IMR-90 (cell line): ENCODE data around the gene CAMK4. TPM values are rescaled to one million over a fixed set of nuclear protein-coding genes. Genes with fewer than 3 reads are reported as not detected.

Source experiments
- ATAC-seq: fragments of 200-7000 bp; cut with Tn5 transposase; 2 replicates; pipeline ENCODE4 v1.9.1; 2020; ENCODE audit warnings: low read depth, mild to moderate bottlenecking, moderate library complexity
- BruUV-seq: library from RNA; stranded (reverse); fragments of 400-500 nt; replicated peaks from 2 replicates; lab custom pipeline; 2021; lab: Mats Ljungman, UMichigan
- CTCF ChIA-PET: fragments of 300-600 bp; formaldehyde crosslinking; extraction: SDS; loops from one replicate; lab custom pipeline; 2021; ENCODE audit warnings: antibody characterized with exemption; lab: Yijun Ruan, JAX
- POLR2A ChIA-PET: fragments of 300-600 bp; sonication (Branson Sonifier 250); formaldehyde crosslinking; loops from one replicate; lab custom pipeline; 2022; ENCODE audit warnings: antibody characterized with exemption; ENCODE audit not compliant: unreplicated experiment; lab: Charles Lee
- DNase-seq: peaks from one replicate; pipeline ENCODE4 v3.0.0; 2013
- H2AFZ ChIP-seq: replicated peaks from 2 replicates; pipeline ENCODE3; 2013; ENCODE audit warnings: low read length, mild to moderate bottlenecking; ENCODE audit not compliant: poor library complexity
- H2AK5ac ChIP-seq: 2 replicates; pipeline ENCODE4 v1.6.1; 2013; ENCODE audit warnings: low read depth, low read length, inconsistent platforms
- H2AK9ac ChIP-seq: replicated peaks from 2 replicates; pipeline ENCODE3; 2013; ENCODE audit warnings: mild to moderate bottlenecking, low read depth, low read length, moderate library complexity; ENCODE audit not compliant: poor library complexity
- H2BK120ac ChIP-seq: 2 replicates; pipeline ENCODE4 v1.6.1; 2013; ENCODE audit warnings: low read depth, low read length, inconsistent platforms
- H2BK15ac ChIP-seq: 3 replicates; pipeline ENCODE4 v1.6.1; 2013; ENCODE audit warnings: low read depth, low read length, inconsistent platforms
- H2BK20ac ChIP-seq: 2 replicates; pipeline ENCODE4 v1.6.1; 2013; ENCODE audit warnings: low read depth, mild to moderate bottlenecking, inconsistent platforms, low read length, moderate library complexity
- H2BK5ac ChIP-seq: 2 replicates; pipeline ENCODE4 v1.6.1; 2013; ENCODE audit warnings: mild to moderate bottlenecking, low read depth, low read length, inconsistent platforms; ENCODE audit not compliant: poor library complexity, severe bottlenecking
- H3K14ac ChIP-seq: replicated peaks from 2 replicates; pipeline ENCODE4 v1.6.1; 2013; ENCODE audit warnings: low read depth, low read length, inconsistent platforms
- H3K18ac ChIP-seq: 2 replicates; pipeline ENCODE4 v1.6.1; 2013; ENCODE audit warnings: low read depth, low read length, control low read depth
- H3K23ac ChIP-seq: 2 replicates; pipeline ENCODE4 v1.6.1; 2013; ENCODE audit warnings: low read depth, low read length, inconsistent platforms
- H3K27ac ChIP-seq: 2 replicates; pipeline ENCODE4 v1.5.1; 2013; ENCODE audit warnings: mild to moderate bottlenecking, control low read depth, low read length; ENCODE audit not compliant: insufficient read depth
- H3K27me3 ChIP-seq: 2 replicates; pipeline ENCODE4 v1.6.1; 2013; ENCODE audit warnings: low read length; ENCODE audit not compliant: control insufficient read depth, insufficient read depth
- H3K36me3 ChIP-seq: 2 replicates; pipeline ENCODE4 v1.6.1; 2013; ENCODE audit warnings: low read length, mixed read lengths; ENCODE audit not compliant: control insufficient read depth, insufficient read depth
- H3K4ac ChIP-seq: 2 replicates; pipeline ENCODE4 v1.6.1; 2013; ENCODE audit warnings: low read depth, low read length, inconsistent platforms
- H3K4me1 ChIP-seq: 2 replicates; pipeline ENCODE4 v1.6.1; 2013; ENCODE audit warnings: low read length, mixed read lengths; ENCODE audit not compliant: control insufficient read depth, insufficient read depth
- H3K4me2 ChIP-seq: 2 replicates; pipeline ENCODE4 v1.6.1; 2013; ENCODE audit warnings: low read depth, mild to moderate bottlenecking, control low read depth, low read length, moderate library complexity
- H3K4me3 ChIP-seq: 2 replicates; pipeline ENCODE4 v1.5.1; 2013; ENCODE audit warnings: low read depth, mild to moderate bottlenecking, control low read depth, low read length, moderate library complexity; ENCODE audit not compliant: insufficient read depth
- H3K56ac ChIP-seq: 2 replicates; pipeline ENCODE4 v1.6.1; 2013; ENCODE audit warnings: low read length, inconsistent platforms; ENCODE audit not compliant: insufficient read depth; ENCODE audit errors: extremely low read depth
- H3K79me1 ChIP-seq, 2 experiments: 2 replicates each; pipeline ENCODE4 v1.6.1; 2013; ENCODE audit warnings: low read length in 2 of 2, inconsistent platforms in 1 of 2, low read depth in 1 of 2
- H3K9ac ChIP-seq: 2 replicates; pipeline ENCODE4 v1.6.1; 2013; ENCODE audit warnings: low read depth, low read length, control low read depth
- H3K9me1 ChIP-seq: 2 replicates; pipeline ENCODE4 v1.6.1; 2013; ENCODE audit warnings: low read length, inconsistent platforms; ENCODE audit not compliant: insufficient read depth
- H3K9me3 ChIP-seq: 2 replicates; pipeline ENCODE4 v1.6.1; 2013; ENCODE audit warnings: low read length; ENCODE audit not compliant: control insufficient read depth, insufficient read depth
- H4K20me1 ChIP-seq: 2 replicates; pipeline ENCODE4 v1.6.1; 2013; ENCODE audit warnings: low read length, inconsistent platforms; ENCODE audit not compliant: insufficient read depth
- H4K5ac ChIP-seq: 2 replicates; pipeline ENCODE4 v1.6.1; 2013; ENCODE audit warnings: mild to moderate bottlenecking, low read depth, low read length, control low read depth
- H4K8ac ChIP-seq, 2 experiments: 2 replicates each; pipeline ENCODE4 v1.6.1; 2013; ENCODE audit warnings: low read depth in 2 of 2, low read length in 2 of 2, control low read depth in 1 of 2, inconsistent platforms in 1 of 2
- H4K91ac ChIP-seq: 2 replicates; pipeline ENCODE4 v1.6.1; 2013; ENCODE audit warnings: low read depth, low read length, inconsistent platforms; ENCODE audit not compliant: insufficient read depth
- BHLHE40 ChIP-seq: fragments of 150-350 bp; IDR thresholded peaks from 2 replicates; pipeline ENCODE4 v1.6.1; 2016; ENCODE audit warnings: mild to moderate bottlenecking, low read depth, low read length
- CEBPB ChIP-seq: IDR thresholded peaks from 2 replicates; pipeline ENCODE4 v1.6.1; 2012; ENCODE audit warnings: low read depth, low read length, improper control_type of control experiment
- CHD1 ChIP-seq: IDR thresholded peaks from 2 replicates; pipeline ENCODE4 v1.6.1; 2012; ENCODE audit warnings: low read depth, low read length, improper control_type of control experiment
- MAFK ChIP-seq: IDR thresholded peaks from 2 replicates; pipeline ENCODE4 v1.6.1; 2012; ENCODE audit warnings: low read depth, low read length, improper control_type of control experiment
- MAZ ChIP-seq: IDR thresholded peaks from 2 replicates; pipeline ENCODE4 v1.6.1; 2012; ENCODE audit warnings: low read depth, mild to moderate bottlenecking, low read length, improper control_type of control experiment, moderate library complexity, borderline replicate concordance
- NFE2L2 ChIP-seq: fragments of 150-350 bp; IDR thresholded peaks from 2 replicates; pipeline ENCODE4 v1.6.1; 2016; ENCODE audit warnings: low read depth, mild to moderate bottlenecking, low read length
- POLR2A ChIP-seq: IDR thresholded peaks from 2 replicates; pipeline ENCODE4 v1.6.1; 2012; ENCODE audit warnings: mild to moderate bottlenecking, low read depth, low read length
- RAD21 ChIP-seq: IDR thresholded peaks from 2 replicates; pipeline ENCODE4 v1.6.1; 2012; ENCODE audit warnings: low read length, improper control_type of control experiment
- RCOR1 ChIP-seq: IDR thresholded peaks from 2 replicates; pipeline ENCODE4 v1.6.1; 2012; ENCODE audit warnings: mild to moderate bottlenecking, low read length, improper control_type of control experiment; ENCODE audit not compliant: insufficient replicate concordance
- RFX5 ChIP-seq: IDR thresholded peaks from 2 replicates; pipeline ENCODE4 v1.8.0; 2012; ENCODE audit warnings: low read depth, mild to moderate bottlenecking, low read length, moderate library complexity
- SMC3 ChIP-seq: fragments of 150-350 bp; IDR thresholded peaks from 2 replicates; pipeline ENCODE4 v1.6.1; 2016; ENCODE audit warnings: low read depth, mild to moderate bottlenecking, antibody characterized with exemption, low read length, moderate library complexity
- WGBS, 2 experiments: methylation state at CpG; one replicate each; pipeline versions ENCODE4 v1.1.5 to v1.1.7; 2013; ENCODE audit warnings: missing lambda C conversion rate in 2 of 2; ENCODE audit not compliant: insufficient read length in 1 of 2; ENCODE audit errors: extremely low coverage in 2 of 2; 5-methylcytosine and 5-hydroxymethylcytosine counted together
- dilution Hi-C: fragments of 300-500 bp; cut with HindIII; formaldehyde crosslinking; loops from one replicate; pipeline ENCODE4 v1.14.3; 2018; ENCODE audit warnings: low sequenced_read_pairs; ENCODE audit not compliant: unreplicated experiment
- in situ Hi-C: fragments of 300-500 bp; cut with MboI; formaldehyde crosslinking; loops from 3 replicates; pipeline ENCODE4 v1.14.3; 2019; ENCODE audit warnings: low sequenced_read_pairs, inconsistent platforms, mixed read lengths
- intact Hi-C: fragments of 100-400 bp; cut with micrococcal nuclease; formaldehyde crosslinking; loops from 2 replicates; pipeline ENCODE4 v1.10.0; 2022
- polyA plus RNA-seq, 3 experiments: library from polyadenylated mRNA; depleted of rRNA; stranded (reverse); fragments of >200 nt; gene quantifications; 2 replicates each; pipeline ENCODE4 v1.2.3, GENCODE V29; 2012; ENCODE audit warnings: low replicate concordance in 1 of 3
- total RNA-seq: library from RNA; depleted of rRNA; stranded (reverse); fragments of >200 nt; gene quantifications from 2 replicates; pipeline ENCODE4 v1.2.3, GENCODE V29; 2012
- TF ChIP-seq, protein P1 (sequence below): conservative IDR thresholded peaks from 2 replicates; pipeline ENCODE4 v1.5.1; 2012; ENCODE audit warnings: mild to moderate bottlenecking, low read depth, low read length, improper control_type of control experiment
- TF ChIP-seq, protein P2 (sequence below): fragments of 150-350 bp; IDR thresholded peaks from 2 replicates; pipeline ENCODE4 v1.6.1; 2017; ENCODE audit warnings: mild to moderate bottlenecking, antibody characterized with exemption, low read length, low read depth
- TF ChIP-seq, protein P3 (sequence below): fragments of 150-350 bp; IDR thresholded peaks from 2 replicates; pipeline ENCODE4 v1.6.1; 2016; ENCODE audit warnings: low read depth, mild to moderate bottlenecking, low read length, moderate library complexity, borderline replicate concordance

The CAMK4 gene
- total and polyA plus RNA-seq, 2 of the 4 experiments (the other 2 are of a cell fraction) = 3.7 to 4.8 TPM

- H3K4ac ChIP-seq = no peak overlapping the region
- no peak overlapping the region for H2BK20ac ChIP-seq
- H3K27ac ChIP-seq = no peak overlapping the region
- 60% methylated on average over 1 of the region's 3 CpGs; no CpG with 5 or more reads in 1 of the 2 experiments for WGBS, 2 experiments
- intact Hi-C loops = no loop called here
- H4K91ac ChIP-seq = no peak overlapping the region
- ATAC-seq = no peak
- no peak overlapping the region for H2AFZ ChIP-seq
- POLR2A ChIA-PET = no interaction called here
- H3K9me3 ChIP-seq = no peaks in the 10 kb centered on the region
- no peak overlapping the region for H3K4me3 ChIP-seq
- TF ChIP-seq MAZ (no peak), SMC3 (no peak), POLR2A (no peak), CEBPB (no peak), CHD1 (no peak), MAFK (no peak), BHLHE40 (no peak), RFX5 (no peak), RCOR1 (no peak), NFE2L2 (no peak), RAD21 (no peak)
- TF ChIP-seq, protein P1, sequence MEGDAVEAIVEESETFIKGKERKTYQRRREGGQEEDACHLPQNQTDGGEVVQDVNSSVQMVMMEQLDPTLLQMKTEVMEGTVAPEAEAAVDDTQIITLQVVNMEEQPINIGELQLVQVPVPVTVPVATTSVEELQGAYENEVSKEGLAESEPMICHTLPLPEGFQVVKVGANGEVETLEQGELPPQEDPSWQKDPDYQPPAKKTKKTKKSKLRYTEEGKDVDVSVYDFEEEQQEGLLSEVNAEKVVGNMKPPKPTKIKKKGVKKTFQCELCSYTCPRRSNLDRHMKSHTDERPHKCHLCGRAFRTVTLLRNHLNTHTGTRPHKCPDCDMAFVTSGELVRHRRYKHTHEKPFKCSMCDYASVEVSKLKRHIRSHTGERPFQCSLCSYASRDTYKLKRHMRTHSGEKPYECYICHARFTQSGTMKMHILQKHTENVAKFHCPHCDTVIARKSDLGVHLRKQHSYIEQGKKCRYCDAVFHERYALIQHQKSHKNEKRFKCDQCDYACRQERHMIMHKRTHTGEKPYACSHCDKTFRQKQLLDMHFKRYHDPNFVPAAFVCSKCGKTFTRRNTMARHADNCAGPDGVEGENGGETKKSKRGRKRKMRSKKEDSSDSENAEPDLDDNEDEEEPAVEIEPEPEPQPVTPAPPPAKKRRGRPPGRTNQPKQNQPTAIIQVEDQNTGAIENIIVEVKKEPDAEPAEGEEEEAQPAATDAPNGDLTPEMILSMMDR = no peak
- TF ChIP-seq, protein P2, sequence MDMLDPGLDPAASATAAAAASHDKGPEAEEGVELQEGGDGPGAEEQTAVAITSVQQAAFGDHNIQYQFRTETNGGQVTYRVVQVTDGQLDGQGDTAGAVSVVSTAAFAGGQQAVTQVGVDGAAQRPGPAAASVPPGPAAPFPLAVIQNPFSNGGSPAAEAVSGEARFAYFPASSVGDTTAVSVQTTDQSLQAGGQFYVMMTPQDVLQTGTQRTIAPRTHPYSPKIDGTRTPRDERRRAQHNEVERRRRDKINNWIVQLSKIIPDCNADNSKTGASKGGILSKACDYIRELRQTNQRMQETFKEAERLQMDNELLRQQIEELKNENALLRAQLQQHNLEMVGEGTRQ = no peak
- TF ChIP-seq, protein P3, sequence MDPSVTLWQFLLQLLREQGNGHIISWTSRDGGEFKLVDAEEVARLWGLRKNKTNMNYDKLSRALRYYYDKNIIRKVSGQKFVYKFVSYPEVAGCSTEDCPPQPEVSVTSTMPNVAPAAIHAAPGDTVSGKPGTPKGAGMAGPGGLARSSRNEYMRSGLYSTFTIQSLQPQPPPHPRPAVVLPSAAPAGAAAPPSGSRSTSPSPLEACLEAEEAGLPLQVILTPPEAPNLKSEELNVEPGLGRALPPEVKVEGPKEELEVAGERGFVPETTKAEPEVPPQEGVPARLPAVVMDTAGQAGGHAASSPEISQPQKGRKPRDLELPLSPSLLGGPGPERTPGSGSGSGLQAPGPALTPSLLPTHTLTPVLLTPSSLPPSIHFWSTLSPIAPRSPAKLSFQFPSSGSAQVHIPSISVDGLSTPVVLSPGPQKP = no peak
- no peak overlapping the region for H3K56ac ChIP-seq
- H2BK5ac ChIP-seq = no peak overlapping the region
- no peak overlapping the region for H2BK120ac ChIP-seq
- H2AK5ac ChIP-seq = no peak overlapping the region
- H2AK9ac ChIP-seq = no peak overlapping the region
- in situ Hi-C loops = no loop called here
- H4K5ac ChIP-seq = no peak overlapping the region
- CTCF ChIA-PET = no interaction called here
- H3K36me3 ChIP-seq = no peaks in the 10 kb centered on the region
- H3K18ac ChIP-seq = no peak overlapping the region
- no peak overlapping the region for H4K8ac ChIP-seq
- H3K4me1 ChIP-seq = peaks cover 6% of the 10 kb centered on the region; the same call in 1 of the 2 replicates
- H3K23ac ChIP-seq = no peak overlapping the region
- H3K27me3 ChIP-seq = no peaks in the 10 kb centered on the region
- no peaks in the 10 kb centered on the region for H3K9me1 ChIP-seq
- H2BK15ac ChIP-seq = no peak overlapping the region
- BruUV-seq = no TSS peak
- H3K14ac ChIP-seq = no peak overlapping the region
- no peak for DNase-seq
- H3K4me2 ChIP-seq = no peak overlapping the region
- H3K79me1 ChIP-seq = no peaks in the 10 kb centered on the region
- H4K20me1 ChIP-seq = no peaks in the 10 kb centered on the region
- dilution Hi-C loops = no loop called here
- no peak overlapping the region for H3K9ac ChIP-seq
Observed at GRCh38 chr5:111241696-111242095, 17.5 kb downstream of the CAMK4 start.
